NCI-H1694 (cell line): ENCODE data around the gene RRP15.

Experiments
- DNase-seq: peaks from one replicate; lab custom pipeline; 2025; lab: John Stamatoyannopoulos, UW

RRP15 gene

GRCh38 chr1:218341325-218341724 is 56.2 kb downstream of the RRP15 start:
- DNase-seq, result no peak

GRCh38 chr1:218342091-218342490 is 57.0 kb downstream of the RRP15 start:
- DNase-seq, result no peak

GRCh38 chr1:218344814-218345672 is 60.0 kb downstream of the RRP15 start, which contains the start of gene TGFB2:
Gene TGFB2 (plus strand): TSS chr1:218345336. CDS start chr1:218346702, 1,366 bp downstream.
- DNase-seq, result no peak

GRCh38 chr1:218345673-218346390 is 60.7 kb downstream of the RRP15 start:
- DNase-seq, result peak; percentile 66

GRCh38 chr1:218346391-218347204 is 61.5 kb downstream of the RRP15 start:
- DNase-seq, result no peak

- DNase-seq, result no peak
These were observed 62.2 kb downstream of the RRP15 start for GRCh38 chr1:218347336-218347722.

GRCh38 chr1:218347723-218348627 is 62.9 kb downstream of the RRP15 start:
- DNase-seq, result no peak

- no peak for DNase-seq
These were observed 63.6 kb downstream of the RRP15 start for GRCh38 chr1:218348628-218349071.

GRCh38 chr1:218349348-218350034 is 64.4 kb downstream of the RRP15 start:
- DNase-seq, result no peak

- no peak for DNase-seq
These were observed 65.0 kb downstream of the RRP15 start for GRCh38 chr1:218350035-218350525.

- no peak for DNase-seq
These were observed 65.7 kb downstream of the RRP15 start for GRCh38 chr1:218350801-218351266.

GRCh38 chr1:218351391-218352074 is 66.4 kb downstream of the RRP15 start:
- DNase-seq, result no peak

GRCh38 chr1:218352075-218352438 is 67.0 kb downstream of the RRP15 start:
- DNase-seq, result no peak

- DNase-seq, result no peak
These were observed 68.6 kb downstream of the RRP15 start for GRCh38 chr1:218353656-218354055.

GRCh38 chr1:218355278-218355677 is 70.2 kb downstream of the RRP15 start:
- DNase-seq, result no peak

GRCh38 chr1:218357211-218357892 is 72.3 kb downstream of the RRP15 start:
- no peak for DNase-seq

- DNase-seq, result no peak
These were observed 72.8 kb downstream of the RRP15 start for GRCh38 chr1:218357893-218358232.

- DNase-seq, result peak; percentile 74
These were observed 76.4 kb downstream of the RRP15 start for GRCh38 chr1:218361298-218362065.
